Measurements from ENCODE around the gene OAS2.

GRCh38 chr12:112965643-112966042 lies 12.7 kb upstream of the OAS2 start:
- no peak for TF ChIP-seq NFE2L2 (conservative IDR thresholded peaks at IDR 0.05; ENCODE audit: low read length)
- TF ChIP-seq, protein P1, sequence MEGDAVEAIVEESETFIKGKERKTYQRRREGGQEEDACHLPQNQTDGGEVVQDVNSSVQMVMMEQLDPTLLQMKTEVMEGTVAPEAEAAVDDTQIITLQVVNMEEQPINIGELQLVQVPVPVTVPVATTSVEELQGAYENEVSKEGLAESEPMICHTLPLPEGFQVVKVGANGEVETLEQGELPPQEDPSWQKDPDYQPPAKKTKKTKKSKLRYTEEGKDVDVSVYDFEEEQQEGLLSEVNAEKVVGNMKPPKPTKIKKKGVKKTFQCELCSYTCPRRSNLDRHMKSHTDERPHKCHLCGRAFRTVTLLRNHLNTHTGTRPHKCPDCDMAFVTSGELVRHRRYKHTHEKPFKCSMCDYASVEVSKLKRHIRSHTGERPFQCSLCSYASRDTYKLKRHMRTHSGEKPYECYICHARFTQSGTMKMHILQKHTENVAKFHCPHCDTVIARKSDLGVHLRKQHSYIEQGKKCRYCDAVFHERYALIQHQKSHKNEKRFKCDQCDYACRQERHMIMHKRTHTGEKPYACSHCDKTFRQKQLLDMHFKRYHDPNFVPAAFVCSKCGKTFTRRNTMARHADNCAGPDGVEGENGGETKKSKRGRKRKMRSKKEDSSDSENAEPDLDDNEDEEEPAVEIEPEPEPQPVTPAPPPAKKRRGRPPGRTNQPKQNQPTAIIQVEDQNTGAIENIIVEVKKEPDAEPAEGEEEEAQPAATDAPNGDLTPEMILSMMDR (IDR thresholded peaks at IDR 0.05) = no peak
- TF ChIP-seq KDM1A (IDR thresholded peaks at IDR 0.05; ENCODE audit: low read depth) = no peak
- TF ChIP-seq BHLHE40 (IDR thresholded peaks at IDR 0.05; ENCODE audit: low read depth, low read length) = no peak
- TF ChIP-seq POLR2A (IDR thresholded peaks at IDR 0.05; ENCODE audit: low read length) = no peak
- no peak for TF ChIP-seq RCOR1 (IDR thresholded peaks at IDR 0.05; ENCODE audit: low read depth, low read length)
- TF ChIP-seq CEBPB (IDR thresholded peaks at IDR 0.05) = no peak
- no peak for TF ChIP-seq CHD4 (IDR thresholded peaks at IDR 0.05; ENCODE audit: borderline replicate concordance)
- TF ChIP-seq, protein P2, sequence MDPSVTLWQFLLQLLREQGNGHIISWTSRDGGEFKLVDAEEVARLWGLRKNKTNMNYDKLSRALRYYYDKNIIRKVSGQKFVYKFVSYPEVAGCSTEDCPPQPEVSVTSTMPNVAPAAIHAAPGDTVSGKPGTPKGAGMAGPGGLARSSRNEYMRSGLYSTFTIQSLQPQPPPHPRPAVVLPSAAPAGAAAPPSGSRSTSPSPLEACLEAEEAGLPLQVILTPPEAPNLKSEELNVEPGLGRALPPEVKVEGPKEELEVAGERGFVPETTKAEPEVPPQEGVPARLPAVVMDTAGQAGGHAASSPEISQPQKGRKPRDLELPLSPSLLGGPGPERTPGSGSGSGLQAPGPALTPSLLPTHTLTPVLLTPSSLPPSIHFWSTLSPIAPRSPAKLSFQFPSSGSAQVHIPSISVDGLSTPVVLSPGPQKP (IDR thresholded peaks at IDR 0.05; ENCODE audit: low read depth, low read length) = no peak
- no peak for TF ChIP-seq USF2 (IDR thresholded peaks at IDR 0.05)
- TF ChIP-seq CBX8 (IDR thresholded peaks at IDR 0.05) = no peak
- no peak for TF ChIP-seq HEYL (CRISPR knock-in tag; IDR thresholded peaks at IDR 0.05)
- TF ChIP-seq CHD2 (IDR thresholded peaks at IDR 0.05; ENCODE audit: low read length, partially characterized antibody) = no peak

All from A549 (cell line).